ENCODE data around the gene LAMA2.

The LAMA2 gene

DNA sequence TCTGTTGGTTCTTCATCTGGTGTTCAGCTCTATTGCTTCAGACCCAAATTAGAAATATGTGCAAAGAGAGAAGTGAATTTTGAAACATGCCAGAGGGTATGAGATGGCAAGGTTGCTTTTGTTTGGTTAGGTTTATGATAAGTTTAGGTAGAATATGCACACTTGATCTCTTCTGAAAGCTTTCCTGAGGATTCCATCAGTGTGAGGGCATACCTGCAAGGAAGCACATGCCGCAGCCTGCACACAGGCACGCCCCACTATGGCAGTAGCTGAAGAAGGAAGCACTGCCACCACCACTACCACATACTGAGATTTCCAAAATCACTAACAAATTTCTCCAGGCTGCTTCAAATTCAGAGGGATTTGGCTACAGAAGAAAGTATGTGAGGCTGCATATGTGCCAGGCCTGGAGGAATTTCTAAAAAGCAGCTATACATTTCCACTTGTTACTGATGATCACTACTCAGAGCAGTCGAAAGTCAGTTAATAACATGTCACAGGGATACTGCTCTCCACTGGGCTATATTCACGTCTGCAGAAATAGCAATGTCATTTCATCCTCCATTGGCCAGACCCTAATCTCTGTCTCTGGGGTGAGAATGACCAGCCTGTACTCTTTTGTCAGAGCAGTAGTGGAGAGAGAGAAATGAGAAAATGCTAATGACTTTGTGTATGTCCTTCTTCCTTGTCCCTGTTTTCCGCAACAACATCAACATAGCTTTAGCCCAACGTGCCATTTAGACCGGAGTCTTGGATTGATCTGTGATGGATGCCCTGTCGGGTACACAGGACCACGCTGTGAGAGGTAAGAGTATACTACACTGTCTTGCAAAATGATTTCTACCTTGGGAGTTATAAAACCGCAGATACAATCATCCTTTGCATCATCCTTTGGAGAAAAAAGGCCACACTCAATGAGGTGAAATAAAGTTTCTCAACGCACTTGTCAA, 396.7 kb downstream of the LAMA2 start:
- TF ChIP-seq, protein P1, sequence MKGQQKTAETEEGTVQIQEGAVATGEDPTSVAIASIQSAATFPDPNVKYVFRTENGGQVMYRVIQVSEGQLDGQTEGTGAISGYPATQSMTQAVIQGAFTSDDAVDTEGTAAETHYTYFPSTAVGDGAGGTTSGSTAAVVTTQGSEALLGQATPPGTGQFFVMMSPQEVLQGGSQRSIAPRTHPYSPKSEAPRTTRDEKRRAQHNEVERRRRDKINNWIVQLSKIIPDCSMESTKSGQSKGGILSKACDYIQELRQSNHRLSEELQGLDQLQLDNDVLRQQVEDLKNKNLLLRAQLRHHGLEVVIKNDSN (IDR thresholded peaks at IDR 0.05): no peak
- no peak for TF ChIP-seq EP300 (IDR thresholded peaks at IDR 0.05; ENCODE audit: borderline replicate concordance)
- TF ChIP-seq, protein P2, sequence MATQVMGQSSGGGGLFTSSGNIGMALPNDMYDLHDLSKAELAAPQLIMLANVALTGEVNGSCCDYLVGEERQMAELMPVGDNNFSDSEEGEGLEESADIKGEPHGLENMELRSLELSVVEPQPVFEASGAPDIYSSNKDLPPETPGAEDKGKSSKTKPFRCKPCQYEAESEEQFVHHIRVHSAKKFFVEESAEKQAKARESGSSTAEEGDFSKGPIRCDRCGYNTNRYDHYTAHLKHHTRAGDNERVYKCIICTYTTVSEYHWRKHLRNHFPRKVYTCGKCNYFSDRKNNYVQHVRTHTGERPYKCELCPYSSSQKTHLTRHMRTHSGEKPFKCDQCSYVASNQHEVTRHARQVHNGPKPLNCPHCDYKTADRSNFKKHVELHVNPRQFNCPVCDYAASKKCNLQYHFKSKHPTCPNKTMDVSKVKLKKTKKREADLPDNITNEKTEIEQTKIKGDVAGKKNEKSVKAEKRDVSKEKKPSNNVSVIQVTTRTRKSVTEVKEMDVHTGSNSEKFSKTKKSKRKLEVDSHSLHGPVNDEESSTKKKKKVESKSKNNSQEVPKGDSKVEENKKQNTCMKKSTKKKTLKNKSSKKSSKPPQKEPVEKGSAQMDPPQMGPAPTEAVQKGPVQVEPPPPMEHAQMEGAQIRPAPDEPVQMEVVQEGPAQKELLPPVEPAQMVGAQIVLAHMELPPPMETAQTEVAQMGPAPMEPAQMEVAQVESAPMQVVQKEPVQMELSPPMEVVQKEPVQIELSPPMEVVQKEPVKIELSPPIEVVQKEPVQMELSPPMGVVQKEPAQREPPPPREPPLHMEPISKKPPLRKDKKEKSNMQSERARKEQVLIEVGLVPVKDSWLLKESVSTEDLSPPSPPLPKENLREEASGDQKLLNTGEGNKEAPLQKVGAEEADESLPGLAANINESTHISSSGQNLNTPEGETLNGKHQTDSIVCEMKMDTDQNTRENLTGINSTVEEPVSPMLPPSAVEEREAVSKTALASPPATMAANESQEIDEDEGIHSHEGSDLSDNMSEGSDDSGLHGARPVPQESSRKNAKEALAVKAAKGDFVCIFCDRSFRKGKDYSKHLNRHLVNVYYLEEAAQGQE (IDR thresholded peaks at IDR 0.05; ENCODE audit: low read depth): no peak
- no peak for TF ChIP-seq TEAD4 (IDR thresholded peaks at IDR 0.05)
- TF ChIP-seq RAD21 (IDR thresholded peaks at IDR 0.05; ENCODE audit: low read depth): no peak
- TF ChIP-seq CEBPB (IDR thresholded peaks at IDR 0.05): no peak
- TF ChIP-seq FOXM1 (IDR thresholded peaks at IDR 0.05; ENCODE audit: borderline replicate concordance, low read depth): no peak
- no peak for TF ChIP-seq ZBTB7A (IDR thresholded peaks at IDR 0.05; ENCODE audit: low read depth)
- no peak for TF ChIP-seq TCF12 (IDR thresholded peaks at IDR 0.05; ENCODE audit: low read depth)
- TF ChIP-seq, protein P3, sequence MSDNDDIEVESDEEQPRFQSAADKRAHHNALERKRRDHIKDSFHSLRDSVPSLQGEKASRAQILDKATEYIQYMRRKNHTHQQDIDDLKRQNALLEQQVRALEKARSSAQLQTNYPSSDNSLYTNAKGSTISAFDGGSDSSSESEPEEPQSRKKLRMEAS (IDR thresholded peaks at IDR 0.05): no peak
- TF ChIP-seq NFIC (IDR thresholded peaks at IDR 0.05): no peak
- TF ChIP-seq EGR1 (IDR thresholded peaks at IDR 0.05): no peak
- no peak for TF ChIP-seq YY1 (IDR thresholded peaks at IDR 0.05; ENCODE audit: low read depth)
- TF ChIP-seq TAF1 (IDR thresholded peaks at IDR 0.05; ENCODE audit: low read depth): no peak
- TF ChIP-seq CREB1 (IDR thresholded peaks at IDR 0.05; ENCODE audit: low read depth): no peak

DNA sequence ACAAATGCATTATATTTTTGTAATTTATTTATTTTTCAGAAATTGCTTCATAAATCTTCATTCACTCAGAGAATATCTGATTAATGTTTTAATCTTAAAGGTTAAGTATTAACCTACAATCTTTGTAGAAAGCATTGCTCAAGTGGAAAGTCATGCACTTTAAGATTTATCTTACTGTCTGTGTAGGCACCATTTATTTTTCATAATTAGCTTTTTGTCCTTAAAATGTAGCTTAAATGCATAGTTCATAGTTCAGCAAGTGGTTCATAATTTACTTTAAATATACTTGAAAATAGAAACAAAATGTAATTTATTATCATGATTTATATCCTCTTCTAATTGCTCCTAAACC, 397.3 kb downstream of the LAMA2 start:
- TF ChIP-seq RAD21 (IDR thresholded peaks at IDR 0.05; ENCODE audit: low read depth): no peak
- TF ChIP-seq, protein P1 (IDR thresholded peaks at IDR 0.05): no peak
- TF ChIP-seq TAF1 (IDR thresholded peaks at IDR 0.05; ENCODE audit: low read depth): no peak
- no peak for TF ChIP-seq TEAD4 (IDR thresholded peaks at IDR 0.05)
- TF ChIP-seq FOXM1 (IDR thresholded peaks at IDR 0.05; ENCODE audit: borderline replicate concordance, low read depth): no peak
- no peak for TF ChIP-seq ZBTB7A (IDR thresholded peaks at IDR 0.05; ENCODE audit: low read depth)
- no peak for TF ChIP-seq CREB1 (IDR thresholded peaks at IDR 0.05; ENCODE audit: low read depth)
- no peak for TF ChIP-seq EP300 (IDR thresholded peaks at IDR 0.05; ENCODE audit: borderline replicate concordance)
- TF ChIP-seq CEBPB (IDR thresholded peaks at IDR 0.05): no peak
- TF ChIP-seq NFIC (IDR thresholded peaks at IDR 0.05): no peak

DNA sequence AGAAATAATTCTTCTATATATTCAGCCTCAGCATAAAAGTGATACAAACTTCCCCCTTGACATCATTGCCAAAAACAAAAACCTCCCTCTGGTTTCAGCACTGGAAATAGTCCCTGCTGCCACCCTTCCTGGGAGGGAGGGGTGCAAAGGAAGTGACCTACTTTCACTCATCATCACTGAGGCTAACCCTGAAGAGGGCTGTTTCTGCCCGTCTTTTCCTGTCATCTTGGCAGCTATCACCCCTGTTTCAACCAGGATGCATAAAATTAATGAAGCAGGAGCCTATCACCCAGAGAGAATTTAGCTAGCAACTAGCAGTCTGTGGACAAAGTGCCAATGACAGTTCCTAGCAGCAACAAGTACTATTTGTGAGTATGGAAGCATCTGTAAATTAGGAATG, 397.8 kb downstream of the LAMA2 start:
- TF ChIP-seq NFIC (IDR thresholded peaks at IDR 0.05) (no peak), ZBTB7A (IDR thresholded peaks at IDR 0.05; ENCODE audit: low read depth) (no peak), TEAD4 (IDR thresholded peaks at IDR 0.05) (no peak), TAF1 (IDR thresholded peaks at IDR 0.05; ENCODE audit: low read depth) (no peak), EGR1 (IDR thresholded peaks at IDR 0.05) (no peak), TCF12 (IDR thresholded peaks at IDR 0.05; ENCODE audit: low read depth) (no peak), CREB1 (IDR thresholded peaks at IDR 0.05; ENCODE audit: low read depth) (no peak), YY1 (IDR thresholded peaks at IDR 0.05; ENCODE audit: low read depth) (no peak), CEBPB (IDR thresholded peaks at IDR 0.05) (no peak), FOXM1 (IDR thresholded peaks at IDR 0.05; ENCODE audit: borderline replicate concordance, low read depth) (no peak)
- TF ChIP-seq, protein P1 (IDR thresholded peaks at IDR 0.05): no peak
- TF ChIP-seq, protein P3 (IDR thresholded peaks at IDR 0.05): no peak

DNA sequence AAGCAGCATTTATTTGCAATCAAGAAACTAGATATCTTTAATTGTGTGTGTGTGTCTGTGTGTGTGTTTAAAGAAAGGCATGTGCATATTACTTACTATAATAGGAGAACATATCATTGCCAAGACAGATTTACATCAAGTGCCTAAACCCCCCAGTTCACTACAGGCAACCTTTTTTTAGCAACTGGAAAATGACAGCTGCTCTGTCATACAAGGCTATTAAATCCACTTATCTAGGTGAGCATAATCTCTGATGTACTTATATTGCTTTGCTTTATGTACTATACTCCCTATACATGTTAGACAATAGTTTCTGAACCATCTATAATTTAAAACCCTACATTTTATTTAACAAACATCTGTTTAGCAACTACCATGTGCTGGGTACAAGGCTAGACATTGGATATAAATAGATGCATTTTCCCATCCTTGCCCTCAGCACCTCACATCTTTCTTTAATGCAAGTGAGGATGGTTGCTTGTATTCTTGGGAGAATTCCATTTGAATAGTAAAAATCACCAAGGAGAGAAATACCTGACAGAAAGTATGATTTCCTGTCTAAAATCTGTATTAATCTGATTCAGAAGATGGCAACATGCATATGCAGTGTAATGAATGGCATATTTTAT, 398.3 kb downstream of the LAMA2 start:
- TF ChIP-seq, protein P3 (IDR thresholded peaks at IDR 0.05): no peak
- TF ChIP-seq RAD21 (IDR thresholded peaks at IDR 0.05; ENCODE audit: low read depth): no peak
- TF ChIP-seq FOXM1 (IDR thresholded peaks at IDR 0.05; ENCODE audit: borderline replicate concordance, low read depth): no peak
- no peak for TF ChIP-seq YY1 (IDR thresholded peaks at IDR 0.05; ENCODE audit: low read depth)
- TF ChIP-seq CEBPB (IDR thresholded peaks at IDR 0.05): no peak
- no peak for TF ChIP-seq CREB1 (IDR thresholded peaks at IDR 0.05; ENCODE audit: low read depth)

DNA sequence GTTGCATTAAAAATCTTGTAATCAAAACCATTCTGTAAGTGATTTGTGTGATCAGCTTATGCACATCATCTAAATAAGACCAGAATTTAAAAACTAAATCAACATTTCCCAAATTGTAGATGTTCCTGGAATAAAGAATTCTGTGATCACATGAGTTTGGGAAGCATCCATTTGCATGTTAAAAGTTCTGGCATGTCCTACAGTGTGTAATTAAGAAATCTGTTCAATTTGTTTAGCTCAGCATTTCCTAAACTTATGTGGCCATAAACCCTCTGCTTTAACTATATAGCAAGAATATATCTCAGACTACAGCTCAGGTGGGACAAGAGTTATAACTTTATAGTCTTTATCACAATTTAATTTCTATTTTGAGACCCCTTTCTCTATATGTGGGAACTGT, 399.1 kb downstream of the LAMA2 start:
- TF ChIP-seq FOXM1 (IDR thresholded peaks at IDR 0.05; ENCODE audit: borderline replicate concordance, low read depth) (no peak), ZBTB7A (IDR thresholded peaks at IDR 0.05; ENCODE audit: low read depth) (no peak), TCF12 (IDR thresholded peaks at IDR 0.05; ENCODE audit: low read depth) (no peak), EGR1 (IDR thresholded peaks at IDR 0.05) (no peak), CREB1 (IDR thresholded peaks at IDR 0.05; ENCODE audit: low read depth) (no peak), RAD21 (IDR thresholded peaks at IDR 0.05; ENCODE audit: low read depth) (no peak), EP300 (IDR thresholded peaks at IDR 0.05; ENCODE audit: borderline replicate concordance) (no peak), TEAD4 (IDR thresholded peaks at IDR 0.05) (no peak), YY1 (IDR thresholded peaks at IDR 0.05; ENCODE audit: low read depth) (no peak)
- TF ChIP-seq, protein P3 (IDR thresholded peaks at IDR 0.05): no peak
